NCI-H748 (cell line): ENCODE measurements around the gene IFNLR1.

Experiments used
- DNase-seq: peaks from one replicate; lab custom pipeline; 2025; ENCODE audit not compliant: unreplicated experiment; lab: John Stamatoyannopoulos, UW

IFNLR1 gene

GRCh38 chr1:24206083-24206464, 19.0 kb upstream of the IFNLR1 start:
- DNase-seq, result no peak

- DNase-seq, result no peak
These were observed 18.4 kb upstream of the IFNLR1 start for GRCh38 chr1:24205345-24206082.

GRCh38 chr1:24204116-24204515, 17.0 kb upstream of the IFNLR1 start:
- no peak for DNase-seq

- no peak for DNase-seq
These were observed 16.3 kb upstream of the IFNLR1 start for GRCh38 chr1:24203404-24203803.

- DNase-seq, result no peak
These were observed 15.9 kb upstream of the IFNLR1 start for GRCh38 chr1:24202987-24203386.

GRCh38 chr1:24202556-24202955, 15.5 kb upstream of the IFNLR1 start:
- DNase-seq, result no peak

GRCh38 chr1:24201941-24202440, 14.9 kb upstream of the IFNLR1 start:
- DNase-seq, result peak; percentile 67

- peak; percentile 56 for DNase-seq
These were observed 12.3 kb upstream of the IFNLR1 start for GRCh38 chr1:24199291-24199900.

- DNase-seq, result no peak
These were observed 11.7 kb upstream of the IFNLR1 start for GRCh38 chr1:24198766-24199165.

GRCh38 chr1:24195874-24196273, 8.8 kb upstream of the IFNLR1 start:
- no peak for DNase-seq

- DNase-seq, result no peak
These were observed 8.0 kb upstream of the IFNLR1 start for GRCh38 chr1:24195136-24195535.

- no peak for DNase-seq
These were observed 6.0 kb upstream of the IFNLR1 start for GRCh38 chr1:24193046-24193445.

- no peak for DNase-seq
These were observed 4.8 kb upstream of the IFNLR1 start for GRCh38 chr1:24191860-24192259.

- DNase-seq, result no peak
These were observed 3.9 kb upstream of the IFNLR1 start for GRCh38 chr1:24190983-24191461.

- no peak for DNase-seq
These were observed 2.4 kb upstream of the IFNLR1 start for GRCh38 chr1:24189528-24189927.

GRCh38 chr1:24186711-24186992, 437 bp downstream of the IFNLR1 start:
- DNase-seq, result no peak

- no peak for DNase-seq
These were observed 918 bp downstream of the IFNLR1 start for GRCh38 chr1:24186031-24186710.

GRCh38 chr1:24185076-24185475, 2.0 kb downstream of the IFNLR1 start:
- no peak for DNase-seq

GRCh38 chr1:24182061-24182460, 5.0 kb downstream of the IFNLR1 start:
- DNase-seq, result no peak

- DNase-seq, result no peak
These were observed 5.5 kb downstream of the IFNLR1 start for GRCh38 chr1:24181619-24182018.

GRCh38 chr1:24180676-24181075, 6.4 kb downstream of the IFNLR1 start:
- no peak for DNase-seq

GRCh38 chr1:24179251-24179840, 7.7 kb downstream of the IFNLR1 start:
- no peak for DNase-seq
